Breast epithelium (tissue), 4 donors: ENCODE results near the gene ZNF202. TPM values are rescaled to one million over a fixed set of nuclear protein-coding genes. Genes with fewer than 3 reads are reported as not detected.

Source experiments
- DNase-seq, 2 donors: peaks; one replicate each; pipeline ENCODE4 v3.0.0-alpha.2; 2019; ENCODE audit warnings: low spot score in 2 of 2
- H3K27ac ChIP-seq, 2 donors: fragments of 200-600 bp; sonication (generic) in 1 of 2; one replicate each; pipeline ENCODE4 v1.5.1; 2016 to 2019; ENCODE audit warnings: mild to moderate bottlenecking in 1 of 2
- H3K27me3 ChIP-seq, 2 donors: fragments of 200-600 bp; sonication (generic) in 1 of 2; one replicate each; pipeline versions ENCODE4 v1.5.1 to v1.6.0; 2017 to 2019; ENCODE audit warnings: control low read depth in 1 of 2, mild to moderate bottlenecking in 1 of 2
- H3K36me3 ChIP-seq: fragments of 200-600 bp; one replicate; pipeline ENCODE4 v1.5.1; 2019
- H3K4me1 ChIP-seq, 2 donors: fragments of 200-600 bp; sonication (generic); one replicate each; pipeline ENCODE4 v1.5.1; 2016 to 2019; ENCODE audit warnings: control low read depth in 1 of 2
- H3K4me3 ChIP-seq, 3 donors: fragments of 200-600 bp; sonication (generic); 1 replicate in 2 of 3; 2 replicates in 1 of 3; pipeline ENCODE4 v1.5.1; 2016 to 2019; ENCODE audit warnings: mild to moderate bottlenecking in 3 of 3, moderate library complexity in 2 of 3
- H3K9me3 ChIP-seq, 2 donors: fragments of 200-600 bp; sonication (generic) in 1 of 2; one replicate each; pipeline ENCODE4 v1.5.1; 2016 to 2019; ENCODE audit warnings: control low read depth in 1 of 2
- POLR2A ChIP-seq: fragments of 450-650 bp; IDR thresholded peaks from one replicate; pipeline ENCODE4 v1.6.1; 2016; ENCODE audit warnings: antibody characterized with exemption, mild to moderate bottlenecking, moderate library complexity
- POLR2AphosphoS5 ChIP-seq, 3 donors: sonication (generic); formaldehyde crosslinking; IDR thresholded peaks; one replicate each; pipeline ENCODE4 v1.6.1; 2017; ENCODE audit warnings: antibody characterized with exemption in 3 of 3
- intact Hi-C: fragments of 100-400 bp; cut with DNase I; formaldehyde crosslinking; loops from one replicate; pipeline ENCODE4 v1.15.1; 2023; ENCODE audit warnings: low total_unique reads
- total RNA-seq, 3 donors: library from RNA; depleted of rRNA; stranded (reverse); fragments of >200 nt; gene quantifications; one replicate each; pipeline ENCODE4 v1.1.0, GENCODE V29; 2016
- TF ChIP-seq, protein P1 (sequence below), 3 donors: fragments of 450-650 bp; IDR thresholded peaks; one replicate each; pipeline ENCODE4 v1.5.1; 2016 to 2017; ENCODE audit warnings: antibody characterized with exemption in 3 of 3, mild to moderate bottlenecking in 3 of 3, moderate library complexity in 3 of 3

The ZNF202 gene
- total RNA-seq, 3 donors from 2014 or later: 7.0 to 12.9 (median 12.1) TPM

- no peak overlapping the region for H3K27ac ChIP-seq
- intact Hi-C loops: loop anchor here (5.0 kb wide), 1 partner anchor 782 kb away; no protein-coding TSS in a partner anchor
- no peak for DNase-seq
- TF ChIP-seq, protein P1, sequence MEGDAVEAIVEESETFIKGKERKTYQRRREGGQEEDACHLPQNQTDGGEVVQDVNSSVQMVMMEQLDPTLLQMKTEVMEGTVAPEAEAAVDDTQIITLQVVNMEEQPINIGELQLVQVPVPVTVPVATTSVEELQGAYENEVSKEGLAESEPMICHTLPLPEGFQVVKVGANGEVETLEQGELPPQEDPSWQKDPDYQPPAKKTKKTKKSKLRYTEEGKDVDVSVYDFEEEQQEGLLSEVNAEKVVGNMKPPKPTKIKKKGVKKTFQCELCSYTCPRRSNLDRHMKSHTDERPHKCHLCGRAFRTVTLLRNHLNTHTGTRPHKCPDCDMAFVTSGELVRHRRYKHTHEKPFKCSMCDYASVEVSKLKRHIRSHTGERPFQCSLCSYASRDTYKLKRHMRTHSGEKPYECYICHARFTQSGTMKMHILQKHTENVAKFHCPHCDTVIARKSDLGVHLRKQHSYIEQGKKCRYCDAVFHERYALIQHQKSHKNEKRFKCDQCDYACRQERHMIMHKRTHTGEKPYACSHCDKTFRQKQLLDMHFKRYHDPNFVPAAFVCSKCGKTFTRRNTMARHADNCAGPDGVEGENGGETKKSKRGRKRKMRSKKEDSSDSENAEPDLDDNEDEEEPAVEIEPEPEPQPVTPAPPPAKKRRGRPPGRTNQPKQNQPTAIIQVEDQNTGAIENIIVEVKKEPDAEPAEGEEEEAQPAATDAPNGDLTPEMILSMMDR (IDR thresholded peaks at IDR 0.05): no peak
- TF ChIP-seq POLR2A: no peak
- TF ChIP-seq POLR2AphosphoS5 (IDR thresholded peaks at IDR 0.05): no peak
- no peaks in the 10 kb centered on the region for H3K27me3 ChIP-seq
- H3K36me3 ChIP-seq: peaks cover 3% of the 10 kb centered on the region
- H3K9me3 ChIP-seq: no peaks in the 10 kb centered on the region
- H3K4me1 ChIP-seq: no peaks in the 10 kb centered on the region
- H3K4me3 ChIP-seq: no peak overlapping the region
These were observed 33.8 kb upstream of the ZNF202 start for GRCh38 chr11:123775289-123775688.

DNA sequence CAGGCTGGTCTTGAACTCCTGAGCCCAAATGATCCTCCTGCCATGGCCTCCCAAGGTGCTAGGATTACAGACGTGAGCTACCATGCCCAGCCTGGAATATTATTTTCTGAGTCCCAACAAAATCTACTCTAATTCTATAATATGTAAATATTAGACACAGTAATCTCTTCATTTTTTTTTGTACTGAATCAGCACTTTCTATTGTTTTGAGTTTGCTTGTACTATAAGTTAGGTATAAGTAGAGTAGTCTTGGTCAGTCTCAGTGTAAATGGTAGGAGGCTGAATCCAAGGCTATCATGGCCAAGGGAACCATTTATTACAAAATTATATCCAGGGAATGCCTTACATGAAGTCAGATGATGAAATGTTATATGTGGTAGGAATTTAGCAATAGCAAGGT lies 32.5 kb upstream of the ZNF202 start:
- intact Hi-C loops: no loop called here
- DNase-seq: no peak
- no peaks in the 10 kb centered on the region for H3K27me3 ChIP-seq

DNA sequence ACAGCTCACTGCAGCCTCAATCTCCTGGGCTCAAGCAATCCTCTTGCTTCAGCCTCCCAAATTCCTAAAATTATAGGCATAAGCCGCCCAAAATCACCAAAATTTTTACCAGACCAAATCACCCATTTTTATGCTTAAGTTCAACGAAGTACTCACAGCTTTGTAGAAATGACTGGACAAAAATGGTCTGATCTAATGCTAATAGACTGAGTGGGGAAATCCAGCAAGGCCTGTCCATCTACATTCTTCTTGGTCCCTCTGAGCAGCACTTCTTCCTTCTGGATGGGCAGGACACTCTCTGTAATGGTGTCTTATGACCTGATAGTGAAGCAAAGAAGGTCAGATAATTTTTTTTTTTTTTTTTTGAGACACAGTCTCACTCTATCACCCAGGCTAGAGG lies 31.6 kb upstream of the ZNF202 start:
- no peak for DNase-seq
- no peak overlapping the region for H3K4me3 ChIP-seq
- peaks cover 3% of the 10 kb centered on the region for H3K36me3 ChIP-seq
- H3K4me1 ChIP-seq: no peaks in the 10 kb centered on the region
- no peak overlapping the region for H3K27ac ChIP-seq
- intact Hi-C loops: no loop called here
- no peaks in the 10 kb centered on the region for H3K9me3 ChIP-seq
- TF ChIP-seq, protein P1 (IDR thresholded peaks at IDR 0.05): no peak
- TF ChIP-seq POLR2A: no peak
- TF ChIP-seq POLR2AphosphoS5 (IDR thresholded peaks at IDR 0.05): no peak
- H3K27me3 ChIP-seq: no peaks in the 10 kb centered on the region

More for the DNA sequence above, 32.5 kb upstream of the ZNF202 start:
- Histone ChIP-seq H3K27ac (no peak overlapping the region), H3K9me3 (no peaks in the 10 kb centered on the region), H3K36me3 (peaks cover 3% of the 10 kb centered on the region), H3K4me1 (no peaks in the 10 kb centered on the region), H3K4me3 (no peak overlapping the region)
- TF ChIP-seq POLR2AphosphoS5 (IDR thresholded peaks at IDR 0.05): no peak

- DNase-seq: no peak
- TF ChIP-seq POLR2AphosphoS5 (IDR thresholded peaks at IDR 0.05): no peak
- TF ChIP-seq, protein P1 (IDR thresholded peaks at IDR 0.05): no peak
- no peak for TF ChIP-seq POLR2A
- intact Hi-C loops: no loop called here
These were observed 30.2 kb upstream of the ZNF202 start for GRCh38 chr11:123771664-123772063.

GRCh38 chr11:123770712-123771111 lies 29.3 kb upstream of the ZNF202 start:
- H3K36me3 ChIP-seq: no peaks in the 10 kb centered on the region
- intact Hi-C loops: no loop called here
- H3K4me3 ChIP-seq: no peak overlapping the region
- no peaks in the 10 kb centered on the region for H3K4me1 ChIP-seq
- DNase-seq: no peak
- no peaks in the 10 kb centered on the region for H3K9me3 ChIP-seq
- H3K27ac ChIP-seq: no peak overlapping the region
- TF ChIP-seq, protein P1 (IDR thresholded peaks at IDR 0.05): no peak
- TF ChIP-seq POLR2A (no peak), POLR2AphosphoS5 (IDR thresholded peaks at IDR 0.05) (no peak)
- H3K27me3 ChIP-seq: no peaks in the 10 kb centered on the region

More at GRCh38 chr11:123771664-123772063, 30.2 kb upstream of the ZNF202 start:
- no peaks in the 10 kb centered on the region for H3K9me3 ChIP-seq
- H3K4me1 ChIP-seq: no peaks in the 10 kb centered on the region
- no peak overlapping the region for H3K27ac ChIP-seq
- H3K27me3 ChIP-seq: no peaks in the 10 kb centered on the region
- H3K36me3 ChIP-seq: no peaks in the 10 kb centered on the region
- no peak overlapping the region for H3K4me3 ChIP-seq

- Histone ChIP-seq H3K4me1 (no peaks in the 10 kb centered on the region), H3K27ac (no peak overlapping the region), H3K4me3 (no peak overlapping the region), H3K9me3 (peaks cover 14% of the 10 kb centered on the region in 2 donors), H3K36me3 (no peaks in the 10 kb centered on the region), H3K27me3 (no peaks in the 10 kb centered on the region)
- intact Hi-C loops: no loop called here
- no peak for DNase-seq
- TF ChIP-seq, protein P1 (IDR thresholded peaks at IDR 0.05): no peak
- TF ChIP-seq POLR2AphosphoS5 (IDR thresholded peaks at IDR 0.05) (no peak), POLR2A (no peak)
These were observed 24.1 kb upstream of the ZNF202 start for GRCh38 chr11:123765601-123766000.
